Keratinocyte (primary cell): ENCODE measurements around the gene RNASE8. TPM values are rescaled to one million over a fixed set of nuclear protein-coding genes. Genes with fewer than 3 reads are reported as not detected.

Source experiments
- DNase-seq: peaks from one replicate; pipeline ENCODE4 v3.0.0-alpha.2; 2011; ENCODE audit warnings: low read depth, missing footprints, low spot score
- FAIRE-seq: peaks from 2 replicates; lab custom pipeline; 2011; peaks lifted over from hg19 to GRCh38; lab: Jason Lieb, UNC
- H2AFZ ChIP-seq: 2 replicates; pipeline ENCODE4 v1.6.0; 2012; ENCODE audit warnings: low read length, control low read depth, inconsistent platforms; ENCODE audit not compliant: control insufficient read depth
- H3K27ac ChIP-seq: 2 replicates; pipeline ENCODE4 v1.5.1; 2011; ENCODE audit warnings: low read length; ENCODE audit not compliant: control insufficient read depth, insufficient read depth
- H3K27me3 ChIP-seq: 3 replicates; pipeline ENCODE4 v1.6.0; 2011; ENCODE audit warnings: low read length; ENCODE audit not compliant: control insufficient read depth, insufficient read depth; ENCODE audit errors: extremely low read depth
- H3K36me3 ChIP-seq, 2 experiments: 2 replicates in 1 of 2; 3 replicates in 1 of 2; pipeline ENCODE4 v1.5.1; 2011; ENCODE audit warnings: low read length in 2 of 2, mild to moderate bottlenecking in 1 of 2; ENCODE audit not compliant: control insufficient read depth in 2 of 2, insufficient read depth in 2 of 2; ENCODE audit errors: extremely low read depth in 1 of 2
- H3K4me1 ChIP-seq: 3 replicates; pipeline ENCODE4 v1.5.1; 2011; ENCODE audit warnings: low read length; ENCODE audit not compliant: control insufficient read depth, insufficient read depth; ENCODE audit errors: extremely low read depth
- H3K4me2 ChIP-seq: 3 replicates; pipeline ENCODE4 v1.6.0; 2011; ENCODE audit warnings: low read depth, low read length; ENCODE audit not compliant: control insufficient read depth, insufficient read depth; ENCODE audit errors: extremely low read depth
- H3K4me3 ChIP-seq, 3 experiments: fragments of 200-600 bp in 1 of 3; sonication (generic) in 1 of 3; 2 replicates in 2 of 3; 3 replicates in 1 of 3; pipeline ENCODE4 v1.5.1; 2011 to 2016; ENCODE audit warnings: low read length in 3 of 3, mild to moderate bottlenecking in 3 of 3, control low read depth in 2 of 3, inconsistent platforms in 1 of 3, low read depth in 1 of 3, mixed read lengths in 1 of 3, mixed run types in 1 of 3, moderate library complexity in 1 of 3; ENCODE audit not compliant: control insufficient read depth in 2 of 3, insufficient read depth in 2 of 3; ENCODE audit errors: extremely low read depth in 1 of 3
- H3K79me2 ChIP-seq: 2 replicates; pipeline ENCODE4 v1.6.0; 2012; ENCODE audit warnings: low read length; ENCODE audit not compliant: control insufficient read depth, insufficient read depth
- H3K9ac ChIP-seq: 3 replicates; pipeline ENCODE4 v1.6.0; 2011; ENCODE audit warnings: low read length; ENCODE audit not compliant: control insufficient read depth, insufficient read depth; ENCODE audit errors: extremely low read depth
- H3K9me1 ChIP-seq: 3 replicates; pipeline ENCODE4 v1.6.0; 2011; ENCODE audit warnings: low read length; ENCODE audit not compliant: control insufficient read depth, insufficient read depth; ENCODE audit errors: extremely low read depth
- H3K9me3 ChIP-seq: 2 replicates; pipeline ENCODE4 v1.5.1; 2012; ENCODE audit warnings: low read depth, low read length; ENCODE audit not compliant: control insufficient read depth
- H4K20me1 ChIP-seq: 3 replicates; pipeline ENCODE4 v1.6.0; 2011; ENCODE audit warnings: low read length; ENCODE audit not compliant: control insufficient read depth, insufficient read depth; ENCODE audit errors: extremely low read depth
- EZH2 ChIP-seq: IDR thresholded peaks from one replicate; pipeline ENCODE4 v1.6.1; 2012; ENCODE audit warnings: inconsistent platforms, mild to moderate bottlenecking, low read length, moderate library complexity
- dilution Hi-C: fragments of 300-500 bp; cut with MboI; formaldehyde crosslinking; loops from one replicate; pipeline ENCODE4 v1.7.0; 2020; ENCODE audit warnings: low sequenced_read_pairs; ENCODE audit not compliant: extremely low pct_ligation_motif_present
- polyA plus RNA-seq, 5 experiments: library from polyadenylated mRNA; depleted of rRNA in 3 of 5; stranded (reverse) in 3 of 5; stranded (forward) in 1 of 5; unstranded in 1 of 5; fragments of >200 nt; gene quantifications; 1 replicate in 1 of 5; 2 replicates in 3 of 5; 3 replicates in 1 of 5; pipeline versions ENCODE4 v1.2.1 to v1.2.3, GENCODE V29; 2011 to 2012; ENCODE audit warnings: missing spikeins in 2 of 5, low read depth in 1 of 5, low replicate concordance in 1 of 5
- TF ChIP-seq, protein P1 (sequence below), 3 experiments: IDR thresholded peaks in 1 of 3; conservative IDR thresholded peaks in 1 of 3; optimal IDR thresholded peaks in 1 of 3; 2 replicates in 2 of 3; 3 replicates in 1 of 3; pipeline versions ENCODE3 to v1.5.1; 2011; ENCODE audit warnings: low read length in 3 of 3, mild to moderate bottlenecking in 3 of 3, moderate library complexity in 2 of 3, control low read depth in 1 of 3, inconsistent platforms in 1 of 3; ENCODE audit not compliant: insufficient read depth in 2 of 3; ENCODE audit errors: extremely low read depth in 1 of 3

RNASE8 gene
- polyA plus RNA-seq, 1 donor (not counting 4 experiments of a cell fraction or from before 2014, with no cell fraction given), result not detected

DNA sequence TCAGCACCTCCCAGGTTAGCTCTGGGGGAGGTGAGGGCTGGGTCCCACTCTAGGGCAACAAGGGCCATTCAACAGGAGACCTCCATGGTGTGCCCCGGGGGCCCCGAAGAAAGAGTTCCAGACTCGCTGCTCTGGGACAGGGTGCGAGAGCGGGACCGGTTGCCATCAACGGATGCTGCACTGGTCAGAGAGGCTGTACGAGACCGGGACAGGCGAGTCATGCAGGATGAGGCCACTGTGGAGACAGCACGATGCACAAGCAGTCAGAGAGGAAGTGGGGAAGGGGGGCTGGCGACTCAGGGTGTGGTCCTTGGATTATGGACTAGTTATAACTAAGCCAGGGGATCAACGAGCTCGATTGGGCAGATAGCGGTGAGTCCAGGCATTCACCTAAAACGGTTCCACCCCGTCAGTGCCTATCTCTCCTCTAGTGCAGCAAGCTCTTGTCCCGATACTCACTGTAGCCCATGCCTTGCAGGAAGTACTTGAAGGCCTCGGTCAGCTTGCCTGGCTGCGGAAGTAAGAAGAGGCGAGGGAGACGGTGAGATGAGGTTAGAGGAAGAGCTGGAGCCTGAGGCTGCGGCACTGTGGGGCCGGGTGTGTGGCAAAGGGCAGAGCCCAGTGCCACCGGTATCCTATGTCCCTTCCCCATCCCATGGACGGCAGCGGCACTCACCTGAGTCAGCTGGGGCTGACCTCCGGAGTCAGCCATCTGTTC, 39.9 kb upstream of the RNASE8 start:
- no peak for DNase-seq
- Histone ChIP-seq H3K4me2 (no peak overlapping the region), H4K20me1 (no peaks in the 10 kb centered on the region), H3K9ac (no peak overlapping the region), H3K4me3 (no peak overlapping the region), H3K27me3 (no peaks in the 10 kb centered on the region), H3K9me1 (no peaks in the 10 kb centered on the region), H3K4me1 (no peaks in the 10 kb centered on the region), H3K27ac (no peak overlapping the region), H2AFZ (no peak overlapping the region), H3K79me2 (no peaks in the 10 kb centered on the region), H3K9me3 (no peaks in the 10 kb centered on the region), H3K36me3 (no peaks in the 10 kb centered on the region)
- TF ChIP-seq EZH2, result no peak
- TF ChIP-seq, protein P1, sequence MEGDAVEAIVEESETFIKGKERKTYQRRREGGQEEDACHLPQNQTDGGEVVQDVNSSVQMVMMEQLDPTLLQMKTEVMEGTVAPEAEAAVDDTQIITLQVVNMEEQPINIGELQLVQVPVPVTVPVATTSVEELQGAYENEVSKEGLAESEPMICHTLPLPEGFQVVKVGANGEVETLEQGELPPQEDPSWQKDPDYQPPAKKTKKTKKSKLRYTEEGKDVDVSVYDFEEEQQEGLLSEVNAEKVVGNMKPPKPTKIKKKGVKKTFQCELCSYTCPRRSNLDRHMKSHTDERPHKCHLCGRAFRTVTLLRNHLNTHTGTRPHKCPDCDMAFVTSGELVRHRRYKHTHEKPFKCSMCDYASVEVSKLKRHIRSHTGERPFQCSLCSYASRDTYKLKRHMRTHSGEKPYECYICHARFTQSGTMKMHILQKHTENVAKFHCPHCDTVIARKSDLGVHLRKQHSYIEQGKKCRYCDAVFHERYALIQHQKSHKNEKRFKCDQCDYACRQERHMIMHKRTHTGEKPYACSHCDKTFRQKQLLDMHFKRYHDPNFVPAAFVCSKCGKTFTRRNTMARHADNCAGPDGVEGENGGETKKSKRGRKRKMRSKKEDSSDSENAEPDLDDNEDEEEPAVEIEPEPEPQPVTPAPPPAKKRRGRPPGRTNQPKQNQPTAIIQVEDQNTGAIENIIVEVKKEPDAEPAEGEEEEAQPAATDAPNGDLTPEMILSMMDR (optimal IDR thresholded peaks at IDR 0.05 in 1 of 3, IDR thresholded peaks at IDR 0.05 in 1 of 3, conservative IDR thresholded peaks at IDR 0.05 in 1 of 3; ENCODE audit: extremely low read depth in 1 of 3, insufficient read depth in 2 of 3, low read length in 3 of 3), result no peak
- no peak for FAIRE-seq
- dilution Hi-C loops, result no loop called here

DNA sequence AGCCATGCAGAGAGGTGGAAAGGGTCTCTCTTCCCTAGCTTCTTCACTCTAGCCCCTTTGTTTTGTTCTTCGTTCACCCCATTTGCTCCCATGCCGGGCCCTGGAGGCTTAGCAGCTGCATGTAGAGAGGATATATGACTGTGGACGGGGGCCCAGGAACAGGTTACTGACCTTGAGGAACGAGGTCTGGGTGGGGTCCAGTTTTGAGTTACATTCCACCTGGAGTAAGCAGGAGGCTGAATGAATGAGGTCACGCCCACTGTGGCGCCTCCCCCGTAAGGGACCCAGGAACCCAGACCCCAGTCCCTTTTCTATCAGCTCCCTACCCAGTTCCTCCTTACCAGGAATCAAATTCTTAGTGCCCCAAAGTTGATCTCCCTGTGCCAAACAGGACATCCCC, 39.3 kb upstream of the RNASE8 start:
- Histone ChIP-seq H3K4me3 (no peak overlapping the region), H3K4me2 (no peak overlapping the region), H4K20me1 (no peaks in the 10 kb centered on the region), H3K27me3 (peaks cover 3% of the 10 kb centered on the region), H3K9me1 (no peaks in the 10 kb centered on the region), H3K36me3 (no peaks in the 10 kb centered on the region), H3K4me1 (no peaks in the 10 kb centered on the region), H3K27ac (no peak overlapping the region), H3K79me2 (no peaks in the 10 kb centered on the region), H2AFZ (no peak overlapping the region), H3K9me3 (no peaks in the 10 kb centered on the region), H3K9ac (no peak overlapping the region)
- TF ChIP-seq, protein P1 (optimal IDR thresholded peaks at IDR 0.05 in 1 of 3, IDR thresholded peaks at IDR 0.05 in 1 of 3, conservative IDR thresholded peaks at IDR 0.05 in 1 of 3; ENCODE audit: extremely low read depth in 1 of 3, insufficient read depth in 2 of 3, low read length in 3 of 3), result no peak
- no peak for TF ChIP-seq EZH2
- no peak for FAIRE-seq
- no peak for DNase-seq
- dilution Hi-C loops, result no loop called here
